Left ventricle myocardium superior (tissue), 1 donor: ENCODE results near the gene ANGPTL8. TPM values are rescaled to one million over a fixed set of nuclear protein-coding genes. Genes with fewer than 3 reads are reported as not detected.
A peak's percentile ranks its signal among the peaks of the same experiment; 100 is the strongest.

Experiments used
- ATAC-seq: fragments of 200-7000 bp; cut with Tn5 transposase; one replicate; pipeline ENCODE4 v1.9.1; 2020; ENCODE audit warnings: mild to moderate bottlenecking, moderate library complexity
- DNase-seq: peaks from one replicate; pipeline ENCODE4 v3.0.0-alpha.2; 2020
- intact Hi-C: fragments of 100-400 bp; cut with micrococcal nuclease; formaldehyde crosslinking; loops from one replicate; pipeline ENCODE4 v1.11.0; 2022
- total RNA-seq: library from RNA; stranded (reverse); fragmentation: NEBNext Ultra II Directional; extraction: Animal tissue kit (Norgen Biotek cat#: 25700); gene quantifications from one replicate; pipeline ENCODE4 v1.2.1, GENCODE V29; 2021
- donor health status: DM: no; HTN: yes; CAD: no; lungs with severe emphysema.

ANGPTL8 gene
- total RNA-seq, 1 donor from 2014 or later = not detected

DNA sequence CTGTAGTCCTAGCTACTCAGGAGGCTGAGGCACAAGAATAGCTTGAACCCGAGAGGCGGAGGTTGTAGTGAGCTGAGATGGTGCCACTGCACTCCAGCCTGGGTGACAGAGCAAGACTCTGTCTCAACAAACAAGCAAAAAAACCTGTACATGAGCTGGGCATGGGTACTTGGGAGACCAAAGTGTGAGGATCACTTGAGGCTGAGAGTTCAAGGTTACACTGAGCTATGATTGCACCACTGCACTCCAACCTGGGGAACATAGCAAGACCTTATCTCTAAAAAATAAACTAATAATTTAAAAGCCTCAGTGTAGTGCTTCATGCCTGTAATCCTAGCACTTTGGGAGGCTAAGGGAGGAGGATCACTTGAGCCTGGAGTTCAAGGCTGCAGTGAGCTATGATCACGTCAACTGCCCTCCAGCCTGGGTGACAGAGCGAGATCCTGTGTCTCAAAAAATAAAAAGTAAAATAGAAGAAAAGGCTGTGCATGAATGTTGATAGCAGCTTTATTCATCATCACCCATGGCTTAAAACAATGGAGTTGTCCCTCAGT lies 35.2 kb downstream of the ANGPTL8 start:
- intact Hi-C loops = no loop called here

DNA sequence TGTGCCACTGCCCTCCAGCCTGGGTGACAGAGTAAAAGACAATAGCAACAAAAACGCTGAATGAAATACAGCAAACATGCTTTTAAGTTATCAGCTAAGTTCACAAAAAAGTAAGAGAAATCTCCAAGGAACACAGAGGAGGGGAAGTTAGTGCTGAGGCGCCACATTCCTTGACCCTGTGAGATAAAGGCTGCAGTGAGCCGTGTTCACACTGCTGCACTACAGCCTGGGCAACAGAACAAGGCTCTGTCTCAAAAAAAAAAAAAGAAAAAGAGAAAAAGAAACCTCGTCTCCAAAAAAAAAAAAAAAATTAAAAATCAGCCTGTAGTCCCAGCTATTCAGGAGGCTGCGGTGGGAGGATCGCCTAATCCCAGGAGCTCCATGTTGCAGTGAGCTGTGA lies 39.3 kb downstream of the ANGPTL8 start:
- intact Hi-C loops = no loop called here
- DNase-seq (no peak), ATAC-seq (peak; percentile 90)

More for the DNA sequence above, 35.2 kb downstream of the ANGPTL8 start:
- no peak for DNase-seq
- no peak for ATAC-seq

GRCh38 chr19:11279505-11280236 lies 40.3 kb downstream of the ANGPTL8 start:
- no peak for DNase-seq
- intact Hi-C loops = no loop called here
- no peak for ATAC-seq

DNA sequence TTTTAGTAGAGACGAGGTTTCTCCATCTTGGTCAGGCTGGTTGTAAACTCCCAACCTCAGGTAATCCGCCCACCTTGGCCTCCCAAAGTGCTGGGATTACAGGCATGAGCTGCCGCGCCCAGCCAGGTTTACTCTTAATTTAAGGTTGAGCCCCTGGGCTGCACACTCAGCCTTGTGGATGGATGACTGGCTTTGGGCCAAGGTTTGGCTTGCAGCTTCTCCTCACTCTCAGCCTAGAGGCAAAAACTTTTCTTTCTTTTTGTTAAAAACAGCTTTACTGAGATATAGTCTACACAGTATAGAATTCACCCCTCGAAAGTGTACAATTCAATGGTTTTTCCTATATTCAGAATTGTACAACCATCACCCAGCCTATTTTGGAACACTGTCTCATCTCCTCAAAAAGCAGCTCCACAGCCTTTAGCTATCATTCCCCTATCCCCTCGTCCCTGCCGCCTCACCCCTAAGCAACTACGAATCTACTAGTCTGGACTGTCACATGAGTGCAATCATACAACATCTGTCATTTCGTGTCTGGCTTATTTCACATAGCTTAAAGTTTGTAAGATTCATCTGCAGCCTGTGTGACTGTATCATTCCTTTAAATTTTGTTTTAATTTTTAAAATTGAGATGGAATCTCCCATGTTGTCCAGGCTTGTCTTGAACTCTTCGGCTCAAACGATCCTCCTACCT lies 42.1 kb downstream of the ANGPTL8 start:
- intact Hi-C loops = no loop called here
- DNase-seq = no peak

DNA sequence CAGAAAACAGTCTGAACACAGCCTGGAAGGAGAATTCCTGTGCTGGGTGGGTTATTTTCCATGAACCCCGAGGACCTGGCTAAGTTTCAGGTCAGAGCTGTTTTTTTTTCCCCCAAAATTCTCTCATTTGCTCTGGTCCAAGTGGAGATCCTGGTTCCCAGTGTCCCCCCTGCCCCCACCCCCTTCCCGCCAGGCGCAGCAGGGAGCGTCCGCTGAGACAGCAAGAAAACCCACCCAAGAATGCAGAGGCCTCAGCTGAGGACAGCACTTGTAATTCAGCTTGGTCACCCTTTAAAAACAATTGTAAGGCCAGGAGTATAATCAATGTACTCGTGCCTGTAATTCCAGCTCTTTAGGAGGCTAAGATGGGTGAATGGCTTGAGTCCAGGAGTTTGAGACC lies 45.1 kb downstream of the ANGPTL8 start:
- ATAC-seq (no peak), DNase-seq (no peak)
- intact Hi-C loops = no loop called here

More for the DNA sequence above, 42.1 kb downstream of the ANGPTL8 start:
- no peak for ATAC-seq

DNA sequence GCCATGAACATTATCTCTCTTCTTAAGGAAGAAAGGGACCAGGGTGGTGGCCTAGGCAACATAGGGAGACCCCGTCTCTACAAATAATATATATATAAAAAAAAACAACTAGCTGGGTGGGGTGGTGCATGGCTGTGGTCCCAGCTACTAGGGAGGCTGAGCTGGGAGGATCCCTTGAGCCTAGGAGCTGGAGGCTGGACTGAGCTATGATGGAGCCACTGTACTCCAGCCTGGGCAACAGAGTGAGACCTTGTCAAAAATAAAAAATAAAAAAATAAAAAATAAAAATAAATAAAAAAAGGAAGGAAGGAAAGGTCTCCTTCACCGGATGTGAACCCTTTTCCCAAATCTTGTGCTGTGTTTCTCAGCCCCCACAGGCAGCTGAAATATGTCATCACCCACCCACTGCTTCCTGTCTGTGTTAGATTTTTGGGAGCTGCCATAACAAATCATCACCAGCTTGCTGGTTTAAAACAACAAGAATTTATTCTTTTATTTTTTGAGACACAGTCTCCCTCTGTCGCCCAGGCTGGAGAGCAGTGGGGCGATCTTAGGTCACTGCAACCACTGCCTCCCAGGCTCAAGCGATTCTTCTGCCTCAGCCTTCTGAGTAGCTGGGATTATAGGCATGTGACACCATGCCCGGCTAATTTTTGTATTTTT lies 47.0 kb downstream of the ANGPTL8 start:
- DNase-seq (peak; percentile 44), ATAC-seq (peak; percentile 87)
- intact Hi-C loops = no loop called here

- intact Hi-C loops = no loop called here
- no peak for DNase-seq
- ATAC-seq = no peak
Measured at GRCh38 chr19:11288349-11288748, 48.9 kb downstream of the ANGPTL8 start.

DNA sequence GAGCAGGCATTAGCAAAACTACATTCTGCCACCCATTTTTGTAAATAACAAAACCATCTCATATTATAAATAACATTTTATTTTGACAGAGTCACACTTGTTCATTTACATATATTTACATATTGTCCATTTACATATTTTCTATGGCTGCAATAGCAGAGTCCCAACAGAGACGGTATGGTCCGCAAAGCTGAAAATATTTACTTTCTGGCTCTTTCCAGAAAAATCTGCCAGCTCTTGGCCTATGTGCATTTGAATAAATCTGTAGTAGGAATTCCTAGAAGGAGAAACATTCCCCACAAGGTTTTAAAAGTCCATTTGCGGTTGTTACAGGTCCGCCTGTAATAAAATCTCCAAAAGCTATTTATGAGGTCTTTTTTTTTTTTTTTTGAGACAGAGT lies 50.8 kb downstream of the ANGPTL8 start:
- intact Hi-C loops = no loop called here
- DNase-seq (no peak), ATAC-seq (no peak)

GRCh38 chr19:11291415-11291814 lies 52.0 kb downstream of the ANGPTL8 start:
- intact Hi-C loops = no loop called here
- no peak for DNase-seq
- ATAC-seq = no peak

Other genes with a start within 250 kb of the ANGPTL8 start
- gene LDLR, start 150.2 kb upstream of the ANGPTL8 start, total RNA-seq = 8.2 TPM
- gene SPC24, start 83.8 kb upstream of the ANGPTL8 start, total RNA-seq = 8.1 TPM
- 471 TPM for gene KANK2, start 42.1 kb upstream of the ANGPTL8 start, total RNA-seq
- gene DOCK6, start 22.9 kb downstream of the ANGPTL8 start, total RNA-seq = 39.6 TPM
- gene TSPAN16, start 56.5 kb downstream of the ANGPTL8 start, total RNA-seq = not detected
- 8.1 TPM for gene RAB3D, start 100.0 kb downstream of the ANGPTL8 start, total RNA-seq
- gene TMEM205, start 106.6 kb downstream of the ANGPTL8 start, total RNA-seq = 89.8 TPM
- gene CCDC159, start 106.9 kb downstream of the ANGPTL8 start, total RNA-seq = 20.9 TPM
- 17.7 TPM for gene PLPPR2, start 115.8 kb downstream of the ANGPTL8 start, total RNA-seq
- gene SWSAP1, start 135.0 kb downstream of the ANGPTL8 start, total RNA-seq = 2.0 TPM
- gene EPOR, start 144.7 kb downstream of the ANGPTL8 start, total RNA-seq = 7.6 TPM
- gene RGL3, start 179.7 kb downstream of the ANGPTL8 start, total RNA-seq = 6.4 TPM
- 0.42 TPM for gene ODAD3, start 195.5 kb downstream of the ANGPTL8 start, total RNA-seq
- gene PRKCSH, start 196.0 kb downstream of the ANGPTL8 start, total RNA-seq = 139 TPM
- gene ELAVL3, start 241.4 kb downstream of the ANGPTL8 start, total RNA-seq = 0.84 TPM